Measurements from ENCODE around the gene HS6ST2. TPM values are rescaled to one million over a fixed set of nuclear protein-coding genes. Genes with fewer than 3 reads are reported as not detected.

HS6ST2 gene
- total and polyA plus RNA-seq, 11 donors, result 0.05 to 0.54 (median 0.17) TPM; not detected in 3

- intact Hi-C loops (cut with DNase I), result no loop called here
- no peak for ATAC-seq
These were observed 80.4 kb downstream of the HS6ST2 start for GRCh38 chrX:132877954-132878536.

DNA sequence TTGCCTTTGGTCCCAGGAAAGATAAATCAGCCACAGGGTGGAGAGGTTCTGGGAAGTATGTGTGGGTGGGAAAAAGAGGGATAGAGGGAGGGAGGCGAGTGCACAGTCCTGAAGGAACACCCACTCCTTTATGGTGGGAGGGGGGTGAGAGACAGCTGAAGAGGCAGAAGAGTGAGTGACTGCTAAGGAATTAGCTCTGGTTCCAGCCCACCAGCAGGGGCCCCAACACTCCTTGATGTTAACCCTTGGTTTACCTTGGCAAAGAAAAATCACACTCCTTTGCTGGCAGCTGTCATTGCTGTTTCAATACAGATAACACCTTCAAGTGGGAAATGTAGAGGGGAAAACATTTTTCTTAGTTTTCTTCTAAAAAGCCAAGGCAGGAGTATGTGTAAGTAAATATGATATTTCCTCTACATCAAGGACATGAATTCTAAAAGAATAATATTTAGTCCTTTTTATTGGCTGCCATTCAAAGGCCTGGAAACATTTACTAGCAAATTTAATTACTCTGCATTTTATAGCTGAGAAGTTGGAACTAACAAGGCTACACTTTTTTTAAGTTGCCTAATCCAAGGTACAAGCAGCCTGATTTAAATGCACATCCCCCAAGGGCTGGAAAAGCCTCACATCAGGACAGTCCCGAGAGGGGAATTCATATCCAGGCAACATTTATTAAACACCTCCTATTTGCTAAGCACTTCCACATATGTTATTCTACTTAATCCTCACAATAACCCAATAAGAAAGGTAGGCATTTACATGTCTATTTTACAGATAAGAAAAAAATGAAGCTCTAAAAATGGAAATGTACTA lies 81.7 kb downstream of the HS6ST2 start:
- Histone ChIP-seq H3K27me3 (no peaks in the 10 kb centered on the region), H3K27ac (no peak overlapping the region), H3K4me3 (no peak overlapping the region), H3K9me3 (no peaks in the 10 kb centered on the region), H3K4me1 (no peaks in the 10 kb centered on the region), H3K36me3 (no peaks in the 10 kb centered on the region)
- intact Hi-C loops (cut with DNase I), result no loop called here
- WGBS, 4 donors, result 38 to 67% (median 48%) methylated on average over 2 of the region's 2 CpGs
- ATAC-seq (no peak), DNase-seq (no peak)
- TF ChIP-seq POLR2A (IDR thresholded peaks at IDR 0.05), result no peak
- TF ChIP-seq, protein P1, sequence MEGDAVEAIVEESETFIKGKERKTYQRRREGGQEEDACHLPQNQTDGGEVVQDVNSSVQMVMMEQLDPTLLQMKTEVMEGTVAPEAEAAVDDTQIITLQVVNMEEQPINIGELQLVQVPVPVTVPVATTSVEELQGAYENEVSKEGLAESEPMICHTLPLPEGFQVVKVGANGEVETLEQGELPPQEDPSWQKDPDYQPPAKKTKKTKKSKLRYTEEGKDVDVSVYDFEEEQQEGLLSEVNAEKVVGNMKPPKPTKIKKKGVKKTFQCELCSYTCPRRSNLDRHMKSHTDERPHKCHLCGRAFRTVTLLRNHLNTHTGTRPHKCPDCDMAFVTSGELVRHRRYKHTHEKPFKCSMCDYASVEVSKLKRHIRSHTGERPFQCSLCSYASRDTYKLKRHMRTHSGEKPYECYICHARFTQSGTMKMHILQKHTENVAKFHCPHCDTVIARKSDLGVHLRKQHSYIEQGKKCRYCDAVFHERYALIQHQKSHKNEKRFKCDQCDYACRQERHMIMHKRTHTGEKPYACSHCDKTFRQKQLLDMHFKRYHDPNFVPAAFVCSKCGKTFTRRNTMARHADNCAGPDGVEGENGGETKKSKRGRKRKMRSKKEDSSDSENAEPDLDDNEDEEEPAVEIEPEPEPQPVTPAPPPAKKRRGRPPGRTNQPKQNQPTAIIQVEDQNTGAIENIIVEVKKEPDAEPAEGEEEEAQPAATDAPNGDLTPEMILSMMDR (IDR thresholded peaks at IDR 0.05), result no peak

More at GRCh38 chrX:132877954-132878536, 80.4 kb downstream of the HS6ST2 start:
- WGBS, 4 donors, result 64 to 68% (median 65%) methylated on average over 5 of the region's 5 CpGs
- Histone ChIP-seq H3K27ac (no peak overlapping the region), H3K4me1 (no peaks in the 10 kb centered on the region), H3K4me3 (no peak overlapping the region), H3K36me3 (no peaks in the 10 kb centered on the region), H3K9me3 (no peaks in the 10 kb centered on the region), H3K27me3 (no peaks in the 10 kb centered on the region)
- no peak for DNase-seq
- no peak for TF ChIP-seq POLR2A (IDR thresholded peaks at IDR 0.05)
- TF ChIP-seq, protein P1 (IDR thresholded peaks at IDR 0.05), result no peak

- no peaks in the 10 kb centered on the region for H3K36me3 ChIP-seq
- WGBS, 4 donors, result 47 to 55% (median 52%) methylated on average over 3 of the region's 3 CpGs
- no peak overlapping the region for H3K27ac ChIP-seq
- TF ChIP-seq, protein P1 (IDR thresholded peaks at IDR 0.05), result no peak
- TF ChIP-seq POLR2A (IDR thresholded peaks at IDR 0.05), result no peak
- ATAC-seq (no peak), DNase-seq (no peak)
- no peaks in the 10 kb centered on the region for H3K4me1 ChIP-seq
- no peak overlapping the region for H3K4me3 ChIP-seq
- H3K27me3 ChIP-seq, result no peaks in the 10 kb centered on the region
- intact Hi-C loops (cut with DNase I), result no loop called here
- no peaks in the 10 kb centered on the region for H3K9me3 ChIP-seq
These were observed 82.5 kb downstream of the HS6ST2 start for GRCh38 chrX:132875650-132876522.

DNA sequence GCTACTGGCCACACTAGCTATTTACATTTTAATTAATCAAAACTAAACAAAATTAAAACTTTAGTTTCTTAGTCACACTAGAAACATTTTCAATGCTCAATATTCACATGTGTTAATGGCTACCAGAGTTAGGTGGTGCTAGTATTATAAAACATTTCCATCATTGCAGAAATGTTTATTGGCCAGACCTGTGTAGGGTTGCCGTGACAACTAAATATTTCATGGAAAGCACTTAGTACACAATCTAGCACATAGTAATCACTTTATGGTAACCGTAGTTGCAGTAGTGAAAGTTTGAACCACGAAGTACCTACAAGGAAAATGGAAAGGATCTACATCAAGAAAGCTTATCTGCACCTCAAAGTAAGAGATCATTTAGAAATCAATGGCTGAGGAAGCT lies 95.9 kb downstream of the HS6ST2 start:
- Histone ChIP-seq H3K36me3 (no peaks in the 10 kb centered on the region), H3K9me3 (no peaks in the 10 kb centered on the region), H3K4me1 (no peaks in the 10 kb centered on the region), H3K27me3 (peaks cover 0 to 3% (median 0%) of the 10 kb centered on the region in 9 donors), H3K4me3 (no peak overlapping the region), H3K27ac (no peak overlapping the region)
- ATAC-seq (no peak), DNase-seq (no peak)
- intact Hi-C loops (cut with DNase I), result no loop called here
- TF ChIP-seq, protein P1 (IDR thresholded peaks at IDR 0.05), result no peak
- TF ChIP-seq POLR2A (IDR thresholded peaks at IDR 0.05), result no peak
- 73 to 85% (median 81%) methylated on average over 3 of the region's 3 CpGs for WGBS, 4 donors
